NCI-H1105 (cell line): ENCODE data around the gene OMD.
"Not testable (repeated sequence)": the region's sequence is repeated elsewhere in the genome, so short reads cannot be mapped to it uniquely, and the experiment has no call there.

ENCODE experiments used
- DNase-seq: peaks from one replicate; lab custom pipeline; 2025; lab: John Stamatoyannopoulos, UW

OMD gene

GRCh38 chr9:92411157-92411556 is 13.1 kb downstream of the OMD start:
- not testable (repeated sequence) for DNase-seq

- no peak for DNase-seq
Measured at GRCh38 chr9:92408747-92409478, 15.4 kb downstream of the OMD start.

- DNase-seq, result no peak
Measured at GRCh38 chr9:92407818-92408217, 16.5 kb downstream of the OMD start.

- DNase-seq, result no peak
Measured at GRCh38 chr9:92406477-92406876, 17.8 kb downstream of the OMD start.

- no peak for DNase-seq
Measured at GRCh38 chr9:92405818-92406217, 18.5 kb downstream of the OMD start.

GRCh38 chr9:92404042-92404836 is 20.0 kb downstream of the OMD start, which contains the start of gene OGN:
Gene OGN, minus strand, starts transcription at chr9:92404578. Its CDS starts 1,171 bp downstream, at chr9:92403407.
- no peak for DNase-seq

- DNase-seq, result no peak
Measured at GRCh38 chr9:92402826-92403745, 21.2 kb downstream of the OMD start.

GRCh38 chr9:92402360-92402759 is 21.9 kb downstream of the OMD start:
- no peak for DNase-seq

GRCh38 chr9:92397853-92398252 is 26.4 kb downstream of the OMD start:
- no peak for DNase-seq

- no peak for DNase-seq
Measured at GRCh38 chr9:92395617-92396016, 28.7 kb downstream of the OMD start.

- DNase-seq, result no peak
Measured at GRCh38 chr9:92393686-92394085, 30.6 kb downstream of the OMD start.

GRCh38 chr9:92392690-92393089 is 31.6 kb downstream of the OMD start:
- no peak for DNase-seq

- DNase-seq, result no peak
Measured at GRCh38 chr9:92385953-92386352, 38.3 kb downstream of the OMD start.

GRCh38 chr9:92385477-92385876 is 38.8 kb downstream of the OMD start:
- DNase-seq, result no peak

- DNase-seq, result no peak
Measured at GRCh38 chr9:92385001-92385400, 39.3 kb downstream of the OMD start.

GRCh38 chr9:92384375-92384774 is 39.9 kb downstream of the OMD start:
- DNase-seq, result no peak

GRCh38 chr9:92381775-92382174 is 42.5 kb downstream of the OMD start:
- DNase-seq, result no peak

GRCh38 chr9:92380603-92381002 is 43.7 kb downstream of the OMD start:
- no peak for DNase-seq

- no peak for DNase-seq
Measured at GRCh38 chr9:92378865-92379560, 45.3 kb downstream of the OMD start.

GRCh38 chr9:92377876-92378275 is 46.4 kb downstream of the OMD start:
- no peak for DNase-seq

GRCh38 chr9:92373167-92373566 is 51.1 kb downstream of the OMD start:
- no peak for DNase-seq

GRCh38 chr9:92369075-92369474 is 55.2 kb downstream of the OMD start:
- DNase-seq, result no peak
